Adrenal gland (tissue), 12 donors: ENCODE measurements around the gene PTCRA. TPM values are rescaled to one million over a fixed set of nuclear protein-coding genes. Genes with fewer than 3 reads are reported as not detected.
"Not testable (repeated sequence)": the region's sequence is repeated elsewhere in the genome, so short reads cannot be mapped to it uniquely, and the experiment has no call there.

Experiments used
- DNase-seq, 7 donors: peaks; one replicate each; pipeline ENCODE4 v3.0.0-alpha.2; 2019 to 2020
- H3K27ac ChIP-seq, 5 donors: fragments of 200-600 bp; sonication (generic) in 4 of 5; 1 replicate in 3 of 5; 2 replicates in 2 of 5; pipeline versions ENCODE4 v1.5.1 to v1.8.0; 2016 to 2020; ENCODE audit warnings: mild to moderate bottlenecking in 1 of 5
- H3K27me3 ChIP-seq: fragments of 200-600 bp; 2 replicates; pipeline ENCODE4 v1.8.0; 2021
- H3K36me3 ChIP-seq, 2 donors: fragments of 200-600 bp; replicated peaks in 1 of 2; 1 replicate in 1 of 2; 2 replicates in 1 of 2; pipeline versions ENCODE4 v1.5.1 to v1.8.0; 2018 to 2022
- H3K4me1 ChIP-seq, 2 donors: fragments of 200-600 bp; replicated peaks in 1 of 2; 1 replicate in 1 of 2; 2 replicates in 1 of 2; pipeline versions ENCODE4 v1.5.1 to v1.8.0; 2018 to 2021
- H3K4me3 ChIP-seq, 4 donors: fragments of 200-600 bp; sonication (generic) in 3 of 4; one replicate each; pipeline ENCODE4 v1.5.1; 2016 to 2018
- H3K9me3 ChIP-seq, 3 donors: fragments of 200-600 bp; sonication (generic) in 1 of 3; replicated peaks in 1 of 3; 1 replicate in 2 of 3; 2 replicates in 1 of 3; pipeline versions ENCODE4 v1.5.1 to v1.8.0; 2016 to 2021
- POLR2A ChIP-seq, 2 donors: fragments of 450-650 bp; IDR thresholded peaks; one replicate each; pipeline ENCODE4 v1.6.1; 2017; ENCODE audit warnings: antibody characterized with exemption in 2 of 2, mild to moderate bottlenecking in 2 of 2, moderate library complexity in 1 of 2
- WGBS, 4 donors: extraction: QIAGEN DNeasy Blood & Tissue Kit in 2 of 4; methylation state at CpG; one replicate each; pipeline versions ENCODE4 v1.1.5 to v1.1.7; 2013 to 2017; 5-methylcytosine and 5-hydroxymethylcytosine counted together
- intact Hi-C, 2 donors: fragments of 100-400 bp; cut with DNase I; formaldehyde crosslinking; loops; one replicate each; pipeline versions ENCODE4 v1.14.1 to v1.15.0; 2022 to 2023
- polyA plus RNA-seq, 3 donors: library from polyadenylated mRNA; stranded (reverse); fragments of 200-250 nt in 2 of 3; fragments of 350-450 nt in 1 of 3; fragmentation: Illumina TruSeq in 1 of 3; extraction: RNeasy Lipid Tissue Mini Kit (QIAGEN cat#74804) in 1 of 3; gene quantifications; one replicate each; pipeline ENCODE4 v1.2.3, GENCODE V29; 2013 to 2014
- total RNA-seq, 9 donors: library from RNA; depleted of rRNA in 4 of 9; stranded (reverse); fragments of >200 nt in 4 of 9; fragments of 120-200 nt in 1 of 9; fragmentation: NEBNext Ultra II Directional in 1 of 9; extraction: Animal tissue kit (Norgen Biotek cat#: 25700) in 1 of 9; gene quantifications; one replicate each; pipeline versions ENCODE4 v1.1.0 to v1.2.4, GENCODE V29; 2013 to 2023
- TF ChIP-seq, protein P1 (sequence below), 6 experiments: fragments of 450-650 bp in 4 of 6; fragments of 200-600 bp in 2 of 6; sonication (generic) in 1 of 6; IDR thresholded peaks; 1 replicate in 5 of 6; 2 replicates in 1 of 6; pipeline versions ENCODE4 v1.5.1 to v1.8.0; 2016 to 2021; ENCODE audit warnings: antibody characterized with exemption in 6 of 6, mild to moderate bottlenecking in 2 of 6, moderate library complexity in 1 of 6
- donor health status: healthy with polysubstance abuse.
- donor health status: Bipolar disorder and iron deficiency.
- donor health status: DM: yes; HTN: yes; CAD: no.
- donor health status: DM: no; HTN: no; CAD: no.
- donor health status: DM: no; HTN: no; CAD: no.
- donor health status: DM: yes; HTN: yes; CAD: no.

PTCRA gene
- total and polyA plus RNA-seq, 12 donors = 0.22 to 0.34 TPM; not detected in 10

DNA sequence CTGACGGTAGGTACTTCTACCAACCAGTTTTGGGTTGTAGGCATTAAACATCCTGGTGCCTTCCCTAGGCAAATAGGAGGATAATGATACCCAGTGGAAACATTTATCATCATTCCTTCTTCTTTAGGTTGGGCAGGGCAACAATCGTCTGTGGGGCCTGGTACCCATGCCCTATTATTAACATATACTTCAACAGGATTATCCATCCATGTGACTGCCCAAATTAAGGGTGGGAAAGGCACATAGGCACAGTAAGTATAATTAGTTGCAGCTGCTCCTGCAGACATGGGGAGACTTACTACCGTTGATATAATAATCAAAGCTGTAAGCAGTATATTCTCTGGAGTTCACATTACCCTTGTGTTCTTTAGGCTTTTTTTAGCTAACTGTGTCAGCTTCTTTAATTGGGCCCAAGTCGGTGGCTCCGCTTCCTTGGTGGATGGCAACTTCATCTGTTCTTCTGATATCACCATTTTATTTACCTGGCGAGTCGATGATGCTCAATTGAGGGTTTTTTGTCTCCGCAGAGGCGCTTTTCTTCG, 19.6 kb upstream of the PTCRA start:
- Histone ChIP-seq H3K36me3 (no peaks in the 10 kb centered on the region), H3K27ac (no peak overlapping the region), H3K9me3 (no peaks in the 10 kb centered on the region), H3K4me1 (peaks cover 7 to 8% of the 10 kb centered on the region in 2 donors), H3K27me3 (no peaks in the 10 kb centered on the region), H3K4me3 (no peak overlapping the region)
- 74 to 92% (median 81%) methylated on average over 10 of the region's 10 CpGs for WGBS, 4 donors
- intact Hi-C loops = no loop called here
- no peak for DNase-seq
- TF ChIP-seq, protein P1, sequence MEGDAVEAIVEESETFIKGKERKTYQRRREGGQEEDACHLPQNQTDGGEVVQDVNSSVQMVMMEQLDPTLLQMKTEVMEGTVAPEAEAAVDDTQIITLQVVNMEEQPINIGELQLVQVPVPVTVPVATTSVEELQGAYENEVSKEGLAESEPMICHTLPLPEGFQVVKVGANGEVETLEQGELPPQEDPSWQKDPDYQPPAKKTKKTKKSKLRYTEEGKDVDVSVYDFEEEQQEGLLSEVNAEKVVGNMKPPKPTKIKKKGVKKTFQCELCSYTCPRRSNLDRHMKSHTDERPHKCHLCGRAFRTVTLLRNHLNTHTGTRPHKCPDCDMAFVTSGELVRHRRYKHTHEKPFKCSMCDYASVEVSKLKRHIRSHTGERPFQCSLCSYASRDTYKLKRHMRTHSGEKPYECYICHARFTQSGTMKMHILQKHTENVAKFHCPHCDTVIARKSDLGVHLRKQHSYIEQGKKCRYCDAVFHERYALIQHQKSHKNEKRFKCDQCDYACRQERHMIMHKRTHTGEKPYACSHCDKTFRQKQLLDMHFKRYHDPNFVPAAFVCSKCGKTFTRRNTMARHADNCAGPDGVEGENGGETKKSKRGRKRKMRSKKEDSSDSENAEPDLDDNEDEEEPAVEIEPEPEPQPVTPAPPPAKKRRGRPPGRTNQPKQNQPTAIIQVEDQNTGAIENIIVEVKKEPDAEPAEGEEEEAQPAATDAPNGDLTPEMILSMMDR (IDR thresholded peaks at IDR 0.05) = no peak
- no peak for TF ChIP-seq POLR2A (IDR thresholded peaks at IDR 0.05)

DNA sequence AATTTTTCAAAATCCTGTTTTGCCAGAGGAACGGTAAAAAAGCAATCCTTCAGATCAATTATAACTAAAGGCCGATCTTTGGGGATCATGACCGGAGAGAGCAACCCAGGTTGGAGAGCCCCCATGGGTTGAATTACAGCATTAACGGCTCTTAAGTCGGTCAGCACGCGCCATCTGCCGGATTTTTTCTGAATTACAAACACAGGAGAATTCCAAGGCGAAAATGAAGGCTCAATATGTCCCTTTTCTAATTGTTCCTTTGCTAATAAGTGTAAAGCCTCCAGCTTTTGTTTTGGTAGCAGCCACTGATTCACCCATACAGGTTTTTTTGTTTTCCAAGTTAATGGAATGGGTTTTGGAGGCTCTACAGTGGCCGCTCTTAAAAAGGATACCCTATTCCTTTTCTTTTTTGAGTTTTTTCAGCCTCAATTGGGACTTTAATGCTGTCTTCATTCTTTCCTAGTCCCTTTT, 16.9 kb upstream of the PTCRA start:
- intact Hi-C loops = no loop called here
- Histone ChIP-seq H3K4me1 (peaks cover 0 to 7% of the 10 kb centered on the region in 2 donors), H3K9me3 (no peaks in the 10 kb centered on the region), H3K27me3 (no peaks in the 10 kb centered on the region), H3K4me3 (no peak overlapping the region), H3K36me3 (no peaks in the 10 kb centered on the region), H3K27ac (no peak overlapping the region)
- DNase-seq = peak; percentile 56 to 89 (median 74)
- WGBS, 4 donors = 8 to 10% (median 9%) methylated on average over 10 of the region's 10 CpGs
- TF ChIP-seq, protein P1 (IDR thresholded peaks at IDR 0.05) = peak; percentile 68 to 81 (median 77)
- no peak for TF ChIP-seq POLR2A (IDR thresholded peaks at IDR 0.05)

DNA sequence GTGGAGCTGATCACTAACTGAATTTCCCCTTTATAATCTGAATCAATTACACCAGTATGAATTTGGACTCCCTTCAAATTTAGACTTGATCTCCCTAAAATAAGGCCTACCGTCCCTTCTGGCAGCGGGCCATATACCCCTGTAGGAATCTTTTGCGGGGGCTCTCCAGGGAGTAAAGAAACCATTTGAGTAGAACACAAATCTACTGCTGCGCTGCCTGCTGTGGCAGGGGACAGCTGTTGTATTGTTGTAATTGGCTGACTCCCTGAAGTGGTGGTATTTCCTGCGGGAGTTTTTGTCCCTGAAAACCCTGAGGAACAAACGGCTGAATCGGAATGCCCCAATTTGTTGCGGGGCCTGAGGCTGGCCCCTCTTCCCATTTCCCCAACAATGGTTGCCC, 16.0 kb upstream of the PTCRA start:
- no peaks in the 10 kb centered on the region for H3K9me3 ChIP-seq
- no peak for TF ChIP-seq POLR2A (IDR thresholded peaks at IDR 0.05)
- TF ChIP-seq, protein P1 (IDR thresholded peaks at IDR 0.05) = no peak
- WGBS, 4 donors = 45 to 53% (median 49%) methylated on average over 8 of the region's 8 CpGs
- intact Hi-C loops = loop anchor here in 1 of 2 donors (10.0 kb wide), 1 partner anchor 95 kb away; no protein-coding TSS in a partner anchor
- no peaks in the 10 kb centered on the region for H3K27me3 ChIP-seq
- DNase-seq = peak in 2 of 7 donors; percentile 49 to 67
- H3K27ac ChIP-seq = no peak overlapping the region
- H3K4me3 ChIP-seq = no peak overlapping the region
- H3K36me3 ChIP-seq = no peaks in the 10 kb centered on the region
- H3K4me1 ChIP-seq = peaks cover 0 to 7% of the 10 kb centered on the region in 2 donors

DNA sequence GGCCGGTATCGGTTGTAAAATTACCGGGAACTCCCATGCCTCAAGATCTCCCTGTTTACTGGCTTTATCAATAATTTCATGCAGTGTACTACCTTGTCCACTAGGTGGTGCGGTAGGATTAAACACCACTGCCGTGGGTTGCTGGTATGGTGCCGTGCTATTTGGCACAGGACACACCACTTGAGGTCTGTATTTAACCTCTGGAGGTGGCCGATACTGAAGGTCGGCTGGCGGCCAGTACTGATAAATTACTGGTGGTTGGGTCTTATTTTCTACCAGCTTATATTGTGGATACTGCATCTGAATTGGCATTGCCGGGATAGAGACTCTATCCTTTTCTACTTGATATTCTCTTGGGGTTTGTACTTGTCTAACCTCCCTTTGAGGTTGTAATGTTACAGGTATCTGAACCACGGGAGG, 14.3 kb upstream of the PTCRA start:
- Histone ChIP-seq H3K9me3 (no peaks in the 10 kb centered on the region), H3K4me1 (peaks cover 0 to 7% of the 10 kb centered on the region in 2 donors), H3K36me3 (no peaks in the 10 kb centered on the region), H3K27ac (no peak overlapping the region), H3K27me3 (no peaks in the 10 kb centered on the region), H3K4me3 (peak overlapping the region in 1 of 4 donors; percentile 5)
- 2 to 3% (median 3%) methylated on average over 10 to 11 of the region's 11 CpGs for WGBS, 4 donors
- DNase-seq = peak; percentile 80 to 93 (median 86)
- TF ChIP-seq, protein P1 (IDR thresholded peaks at IDR 0.05) = peak; percentile 85 to 95 (median 94)
- no peak for TF ChIP-seq POLR2A (IDR thresholded peaks at IDR 0.05)
- intact Hi-C loops = loop anchor here in 1 of 2 donors (10.0 kb wide), 1 partner anchor 93 kb away; no protein-coding TSS in a partner anchor

DNA sequence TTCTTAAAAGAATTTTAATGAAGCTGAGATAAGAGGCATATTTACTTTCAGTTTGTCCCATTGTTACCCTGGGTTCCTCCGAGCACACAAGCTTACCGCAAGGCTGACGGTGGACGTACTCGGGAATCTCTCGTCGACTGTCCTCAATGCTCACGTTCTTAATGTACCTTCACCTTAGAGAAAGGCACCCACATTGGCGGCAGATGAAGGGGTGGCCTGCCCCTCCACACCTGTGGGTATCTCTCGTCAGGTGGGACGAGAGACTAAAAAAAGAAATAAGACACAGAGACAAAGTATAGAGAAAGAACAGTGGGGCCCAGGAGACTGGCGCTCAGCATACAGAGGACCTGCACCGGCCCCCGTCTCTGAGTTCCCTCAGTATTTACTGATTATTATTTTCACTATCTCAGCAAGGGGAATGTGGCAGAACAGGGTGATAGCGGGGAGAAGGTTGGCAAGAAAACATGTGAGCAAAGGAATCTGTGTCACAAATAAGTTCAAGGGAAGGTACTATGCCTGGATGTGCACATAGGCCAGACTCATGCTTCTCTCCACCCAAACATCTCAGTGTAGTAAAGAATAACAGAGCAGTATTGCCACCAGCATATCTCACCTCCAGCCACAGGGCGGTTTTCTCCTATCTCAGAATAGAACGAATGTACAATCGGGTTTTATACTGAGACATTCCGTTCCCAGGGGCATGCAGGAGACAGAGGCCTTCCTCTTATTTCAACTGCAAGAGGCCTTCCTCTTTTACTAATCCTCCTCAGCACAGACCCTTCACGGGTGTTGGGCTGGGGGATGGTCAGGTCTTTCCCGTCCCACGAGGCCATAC, 13.2 kb upstream of the PTCRA start:
- H3K27me3 ChIP-seq, H3K4me3 ChIP-seq, H3K4me1 ChIP-seq, H3K36me3 ChIP-seq, H3K9me3 ChIP-seq: not testable (repeated sequence)
- DNase-seq = peak in 1 of 7 donors; percentile 12
- WGBS, 4 donors = 70 to 79% (median 72%) methylated on average over 22 of the region's 22 CpGs
- peak overlapping the region in 1 of 5 donors; percentile 17 for H3K27ac ChIP-seq
- intact Hi-C loops = loop anchor here in 1 of 2 donors (10.0 kb wide), 1 partner anchor 92 kb away; no protein-coding TSS in a partner anchor
